ENCODE results near the gene MRPS33. TPM values are rescaled to one million over a fixed set of nuclear protein-coding genes. Genes with fewer than 3 reads are reported as not detected.

Gene MRPS33
- total RNA-seq: 18.0 and 29.5 TPM in 2 replicates

DNA sequence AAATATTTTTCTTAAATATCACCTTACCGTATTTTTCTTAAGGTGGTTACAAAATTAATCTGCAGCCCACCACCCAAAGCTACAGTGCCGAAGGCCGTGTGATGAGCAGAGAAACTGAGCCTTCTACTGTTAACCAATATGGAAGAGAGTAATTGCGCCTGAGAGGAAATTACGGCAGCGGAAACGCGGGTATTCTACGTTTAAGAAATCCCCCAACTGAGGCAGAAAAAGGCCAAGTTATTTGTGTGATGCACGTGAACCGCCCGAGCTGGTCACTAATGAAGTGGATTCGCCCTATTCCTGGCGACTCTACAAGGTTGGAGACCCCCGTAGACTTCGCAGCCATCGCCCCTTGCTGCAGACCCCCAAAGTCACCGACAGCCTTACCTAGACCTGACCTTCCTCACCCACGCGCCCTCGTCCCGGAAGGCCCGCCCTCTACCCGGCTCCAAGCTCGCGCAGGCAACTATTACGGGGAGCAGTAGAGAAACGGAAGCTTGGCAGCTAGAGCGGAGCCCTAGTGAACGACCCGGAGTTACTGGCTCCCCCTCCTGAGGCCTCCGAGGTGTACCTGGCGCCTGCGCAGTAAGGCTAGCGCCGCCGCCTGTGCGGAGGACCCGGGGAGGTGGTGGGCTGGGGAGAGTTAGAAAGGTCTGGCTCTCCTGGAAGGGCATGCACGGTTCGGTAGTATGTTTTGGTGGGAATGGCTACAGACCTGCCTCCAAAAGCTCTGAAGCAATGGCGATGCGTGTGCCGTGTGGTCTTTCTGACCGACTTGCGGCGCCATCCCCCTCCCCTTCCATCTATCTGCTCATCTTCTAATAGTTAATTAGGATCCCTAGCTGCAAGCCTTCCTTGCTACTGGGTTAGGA, at the start of gene MRPS33:
TSS of gene MRPS33 (minus strand) at position 429 of the 872 bp plus-strand sequence. CDS start 4,319 bp downstream, outside the sequence.

Small RNA genes lying within 50 kb of the gene (small RNA-seq; reads per million reads assigned to genes)
- not detected for gene RNU4-74P (ENCODE audit: low replicate concordance)

Other genes starting within 250 kb of the MRPS33 start
- gene BRAF, start 90.0 kb downstream of the MRPS33 start, total RNA-seq: 24.3 and 27.1 TPM in 2 replicates
- under 0.01 TPM in 1 of 2 replicates, not detected in the other for gene TMEM178B, start 59.1 kb upstream of the MRPS33 start, total RNA-seq